Stomach smooth muscle (tissue), 2 donors: ENCODE results near the gene ADH1A.
"Not testable (repeated sequence)": the region's sequence is repeated elsewhere in the genome, so short reads cannot be mapped to it uniquely, and the experiment has no call there.

Experiments
- H3K27ac ChIP-seq: one replicate; pipeline ENCODE4 v1.7.0; 2013; ENCODE audit warnings: mild to moderate bottlenecking, low read length, inconsistent platforms
- H3K27me3 ChIP-seq, 2 donors: one replicate each; pipeline ENCODE4 v1.7.0; 2013; ENCODE audit warnings: low read length in 2 of 2; ENCODE audit not compliant: insufficient read depth in 2 of 2, control insufficient read depth in 1 of 2
- H3K36me3 ChIP-seq, 2 donors: one replicate each; pipeline ENCODE4 v1.7.0; 2013; ENCODE audit warnings: low read length in 2 of 2; ENCODE audit not compliant: control insufficient read depth in 2 of 2, insufficient read depth in 2 of 2
- H3K4me1 ChIP-seq: one replicate; pipeline ENCODE4 v1.7.0; 2013; ENCODE audit warnings: low read length; ENCODE audit not compliant: control insufficient read depth, insufficient read depth
- H3K4me3 ChIP-seq, 2 donors: one replicate each; pipeline ENCODE4 v1.7.0; 2013; ENCODE audit warnings: low read length in 2 of 2
- H3K9ac ChIP-seq, 2 donors: one replicate each; pipeline ENCODE4 v1.7.0; 2013; ENCODE audit warnings: low read length in 2 of 2, mild to moderate bottlenecking in 1 of 2
- H3K9me3 ChIP-seq, 2 donors: one replicate each; pipeline ENCODE4 v1.7.0; 2013; ENCODE audit warnings: low read length in 2 of 2; ENCODE audit not compliant: control insufficient read depth in 2 of 2
- donor health status: healthy.
- donor health status: Pancreatic carcinoma.

The ADH1A gene

GRCh38 chr4:99317811-99318210 is 27.0 kb upstream of the ADH1A start:
- not testable (repeated sequence) for H3K36me3 ChIP-seq, H3K9me3 ChIP-seq, H3K27me3 ChIP-seq, H3K27ac ChIP-seq, H3K9ac ChIP-seq, H3K4me1 ChIP-seq
- H3K4me3 ChIP-seq = peak overlapping the region in 1 of 2 donors; percentile 4

- Histone ChIP-seq H3K27ac (no peak overlapping the region), H3K9ac (no peak overlapping the region), H3K4me3 (no peak overlapping the region), H3K4me1 (no peaks in the 10 kb centered on the region), H3K27me3 (no peaks in the 10 kb centered on the region), H3K9me3 (no peaks in the 10 kb centered on the region), H3K36me3 (no peaks in the 10 kb centered on the region)
Measured at GRCh38 chr4:99317354-99317753, 26.6 kb upstream of the ADH1A start.

GRCh38 chr4:99315839-99316238 is 25.1 kb upstream of the ADH1A start:
- Histone ChIP-seq H3K36me3 (no peaks in the 10 kb centered on the region), H3K4me1 (no peaks in the 10 kb centered on the region), H3K9me3 (no peaks in the 10 kb centered on the region), H3K9ac (no peak overlapping the region), H3K4me3 (no peak overlapping the region), H3K27me3 (no peaks in the 10 kb centered on the region), H3K27ac (no peak overlapping the region)

- Histone ChIP-seq H3K9me3 (no peaks in the 10 kb centered on the region), H3K4me1 (no peaks in the 10 kb centered on the region), H3K27me3 (no peaks in the 10 kb centered on the region), H3K4me3 (no peak overlapping the region), H3K36me3 (no peaks in the 10 kb centered on the region), H3K9ac (no peak overlapping the region), H3K27ac (no peak overlapping the region)
Measured at GRCh38 chr4:99314211-99314610, 23.4 kb upstream of the ADH1A start.

- Histone ChIP-seq H3K9ac (no peak overlapping the region), H3K27me3 (no peaks in the 10 kb centered on the region), H3K36me3 (no peaks in the 10 kb centered on the region), H3K4me1 (no peaks in the 10 kb centered on the region), H3K9me3 (no peaks in the 10 kb centered on the region), H3K4me3 (no peak overlapping the region), H3K27ac (no peak overlapping the region)
Measured at GRCh38 chr4:99310389-99310788, 19.6 kb upstream of the ADH1A start.

GRCh38 chr4:99305638-99306400 is 15.0 kb upstream of the ADH1A start:
- no peak overlapping the region for H3K9ac ChIP-seq
- no peaks in the 10 kb centered on the region for H3K36me3 ChIP-seq
- H3K4me3 ChIP-seq = no peak overlapping the region
- peaks cover 3% of the 10 kb centered on the region for H3K4me1 ChIP-seq
- H3K27me3 ChIP-seq = no peaks in the 10 kb centered on the region
- peaks cover 0 to 4% of the 10 kb centered on the region in 2 donors for H3K9me3 ChIP-seq
- no peak overlapping the region for H3K27ac ChIP-seq

GRCh38 chr4:99301376-99302164 is 10.8 kb upstream of the ADH1A start:
- no peak overlapping the region for H3K9ac ChIP-seq
- H3K4me3 ChIP-seq = peak overlapping the region in 1 of 2 donors; percentile 3
- peaks cover 3% of the 10 kb centered on the region for H3K4me1 ChIP-seq
- no peaks in the 10 kb centered on the region for H3K27me3 ChIP-seq
- H3K27ac ChIP-seq = peak overlapping the region; percentile 61
- H3K36me3 ChIP-seq = no peaks in the 10 kb centered on the region
- peaks cover 0 to 4% of the 10 kb centered on the region in 2 donors for H3K9me3 ChIP-seq

GRCh38 chr4:99300934-99301333 is 10.1 kb upstream of the ADH1A start:
- Histone ChIP-seq H3K4me3 (no peak overlapping the region), H3K9ac (no peak overlapping the region)

GRCh38 chr4:99293357-99293756 is 2.6 kb upstream of the ADH1A start:
- H3K9ac ChIP-seq = no peak overlapping the region
- no peak overlapping the region for H3K27ac ChIP-seq
- H3K27me3 ChIP-seq = no peaks in the 10 kb centered on the region
- H3K9me3 ChIP-seq = no peaks in the 10 kb centered on the region
- no peak overlapping the region for H3K4me3 ChIP-seq
- H3K36me3 ChIP-seq = no peaks in the 10 kb centered on the region
- no peaks in the 10 kb centered on the region for H3K4me1 ChIP-seq

More at GRCh38 chr4:99300934-99301333, 10.1 kb upstream of the ADH1A start:
- H3K36me3 ChIP-seq = no peaks in the 10 kb centered on the region
- H3K4me1 ChIP-seq = peaks cover 3% of the 10 kb centered on the region
- H3K27me3 ChIP-seq = no peaks in the 10 kb centered on the region
- H3K27ac ChIP-seq = peak overlapping the region; percentile 6
- H3K9me3 ChIP-seq = peaks cover 0 to 4% of the 10 kb centered on the region in 2 donors

- Histone ChIP-seq H3K27ac (no peak overlapping the region), H3K4me1 (no peaks in the 10 kb centered on the region), H3K36me3 (no peaks in the 10 kb centered on the region), H3K4me3 (no peak overlapping the region), H3K9me3 (no peaks in the 10 kb centered on the region), H3K27me3 (no peaks in the 10 kb centered on the region), H3K9ac (no peak overlapping the region)
Measured at GRCh38 chr4:99285387-99285786, 5.4 kb downstream of the ADH1A start.

GRCh38 chr4:99282731-99283130 is 8.1 kb downstream of the ADH1A start:
- Histone ChIP-seq H3K27ac (no peak overlapping the region), H3K9ac (no peak overlapping the region), H3K27me3 (no peaks in the 10 kb centered on the region), H3K4me3 (no peak overlapping the region), H3K9me3 (no peaks in the 10 kb centered on the region), H3K4me1 (no peaks in the 10 kb centered on the region), H3K36me3 (no peaks in the 10 kb centered on the region)
